Measurements from ENCODE around the gene EEF2. TPM values are rescaled to one million over a fixed set of nuclear protein-coding genes. Genes with fewer than 3 reads are reported as not detected.

Gene EEF2
- total RNA-seq: 1,000 to 10,000 TPM; 3,216 to 3,705 TPM

GRCh38 chr19:3984908-3985642, at the start of gene EEF2:
Gene EEF2, minus strand, starts transcription at chr19:3985463. Its CDS starts 83 bp downstream, at chr19:3985380.
- ATAC-seq: peak; percentile 45 to 60
- Mint-ChIP-seq H3K36me3 (peaks cover 41 to 48% of the 10 kb centered on the region in 2 donors), H3K27ac (peak within 1 kb of the TSS; percentile 96 to 98)

GRCh38 chr19:4034048-4035017, 49.1 kb upstream of the EEF2 start:
- Mint-ChIP-seq H3K36me3 (peaks cover 0 to 5% of the 10 kb centered on the region in 2 donors), H3K9me3 (no peaks in the 10 kb centered on the region), H3K27ac (peak overlapping the region in 1 of 2 donors; percentile 77)
- no peak for DNase-seq (ENCODE audit: low spot score in 2 of 2)
- peak in 1 of 2 donors; percentile 9 for ATAC-seq

More at GRCh38 chr19:3984908-3985642, at the start of gene EEF2:
- peak; percentile 91 to 93 for DNase-seq (ENCODE audit: low spot score in 2 of 2)
- no peaks in the 10 kb centered on the region for H3K9me3 Mint-ChIP-seq

GRCh38 chr19:4033028-4033956, 48.0 kb upstream of the EEF2 start:
- Mint-ChIP-seq H3K27ac (no peak overlapping the region), H3K36me3 (peaks cover 0 to 5% of the 10 kb centered on the region in 2 donors), H3K9me3 (no peaks in the 10 kb centered on the region)
- ATAC-seq: no peak
- no peak for DNase-seq (ENCODE audit: low spot score in 2 of 2)

- Mint-ChIP-seq H3K27ac (no peak overlapping the region), H3K36me3 (peaks cover 0 to 5% of the 10 kb centered on the region in 2 donors), H3K9me3 (no peaks in the 10 kb centered on the region)
- DNase-seq (ENCODE audit: low spot score in 2 of 2) (no peak), ATAC-seq (no peak)
Observed at GRCh38 chr19:4032436-4032835, 47.2 kb upstream of the EEF2 start.

- no peaks in the 10 kb centered on the region for H3K9me3 Mint-ChIP-seq
- H3K27ac Mint-ChIP-seq: peak overlapping the region in 1 of 2 donors; percentile 4
- DNase-seq (ENCODE audit: low spot score in 2 of 2): no peak
- H3K36me3 Mint-ChIP-seq: peaks cover 0 to 5% of the 10 kb centered on the region in 2 donors
- no peak for ATAC-seq
Observed at GRCh38 chr19:4031420-4031819, 46.2 kb upstream of the EEF2 start.

GRCh38 chr19:4030981-4031380, 45.7 kb upstream of the EEF2 start:
- Mint-ChIP-seq H3K36me3 (peaks cover 0 to 5% of the 10 kb centered on the region in 2 donors), H3K27ac (no peak overlapping the region), H3K9me3 (no peaks in the 10 kb centered on the region)
- DNase-seq (ENCODE audit: low spot score in 2 of 2) (no peak), ATAC-seq (no peak)

- ATAC-seq: no peak
- peaks cover 0 to 5% of the 10 kb centered on the region in 2 donors for H3K36me3 Mint-ChIP-seq
Observed at GRCh38 chr19:4030552-4030951, 45.3 kb upstream of the EEF2 start.

GRCh38 chr19:4029247-4029614, 44.0 kb upstream of the EEF2 start:
- Mint-ChIP-seq H3K27ac (no peak overlapping the region), H3K9me3 (no peaks in the 10 kb centered on the region), H3K36me3 (no peaks in the 10 kb centered on the region)
- ATAC-seq (no peak), DNase-seq (ENCODE audit: low spot score in 2 of 2) (no peak)

More at GRCh38 chr19:4030552-4030951, 45.3 kb upstream of the EEF2 start:
- DNase-seq (ENCODE audit: low spot score in 2 of 2): no peak
- H3K9me3 Mint-ChIP-seq: no peaks in the 10 kb centered on the region
- H3K27ac Mint-ChIP-seq: peak overlapping the region in 1 of 2 donors; percentile 39

- no peak overlapping the region for H3K27ac Mint-ChIP-seq
- DNase-seq (ENCODE audit: low spot score in 2 of 2): no peak
- no peaks in the 10 kb centered on the region for H3K9me3 Mint-ChIP-seq
- H3K36me3 Mint-ChIP-seq: no peaks in the 10 kb centered on the region
- no peak for ATAC-seq
Observed at GRCh38 chr19:4028334-4029246, 43.3 kb upstream of the EEF2 start.

- Mint-ChIP-seq H3K36me3 (peaks cover 0 to 1% of the 10 kb centered on the region in 2 donors), H3K27ac (no peak overlapping the region), H3K9me3 (no peaks in the 10 kb centered on the region)
- no peak for DNase-seq (ENCODE audit: low spot score in 2 of 2)
- ATAC-seq: no peak
Observed at GRCh38 chr19:4027146-4027545, 41.9 kb upstream of the EEF2 start.

- Mint-ChIP-seq H3K27ac (no peak overlapping the region), H3K9me3 (no peaks in the 10 kb centered on the region), H3K36me3 (peaks cover 0 to 5% of the 10 kb centered on the region in 2 donors)
- DNase-seq (ENCODE audit: low spot score in 2 of 2): no peak
- no peak for ATAC-seq
Observed at GRCh38 chr19:4025317-4025716, 40.1 kb upstream of the EEF2 start.

GRCh38 chr19:4023600-4024398, 38.5 kb upstream of the EEF2 start:
- no peaks in the 10 kb centered on the region for H3K9me3 Mint-ChIP-seq
- DNase-seq (ENCODE audit: low spot score in 2 of 2): no peak
- H3K36me3 Mint-ChIP-seq: peaks cover 0 to 5% of the 10 kb centered on the region in 2 donors
- ATAC-seq: no peak
- no peak overlapping the region for H3K27ac Mint-ChIP-seq

- Mint-ChIP-seq H3K9me3 (no peaks in the 10 kb centered on the region), H3K36me3 (peaks cover 0 to 5% of the 10 kb centered on the region in 2 donors), H3K27ac (no peak overlapping the region)
- ATAC-seq (no peak), DNase-seq (ENCODE audit: low spot score in 2 of 2) (no peak)
Observed at GRCh38 chr19:4019578-4019977, 34.3 kb upstream of the EEF2 start.

- peaks cover 0 to 5% of the 10 kb centered on the region in 2 donors for H3K36me3 Mint-ChIP-seq
- ATAC-seq (no peak), DNase-seq (ENCODE audit: low spot score in 2 of 2) (no peak)
- H3K27ac Mint-ChIP-seq: peak overlapping the region; percentile 39 to 86
- H3K9me3 Mint-ChIP-seq: no peaks in the 10 kb centered on the region
Observed at GRCh38 chr19:4018775-4019504, 33.7 kb upstream of the EEF2 start.
